Sigmoid colon (tissue), 3 donors: Measurements from ENCODE around the gene PRDM1.

Source experiments
- POLR2A ChIP-seq, 2 donors: fragments of 450-650 bp; IDR thresholded peaks; one replicate each; pipeline ENCODE4 v1.6.1; 2016; ENCODE audit warnings: antibody characterized with exemption in 2 of 2, mild to moderate bottlenecking in 2 of 2, moderate library complexity in 2 of 2
- TF ChIP-seq, protein P1 (sequence below), 4 experiments: fragments of 450-650 bp in 3 of 4; fragments of 200-600 bp in 1 of 4; IDR thresholded peaks; one replicate each; pipeline ENCODE4 v1.5.1; 2016 to 2019; ENCODE audit warnings: antibody characterized with exemption in 4 of 4, mild to moderate bottlenecking in 3 of 4, moderate library complexity in 2 of 4

DNA sequence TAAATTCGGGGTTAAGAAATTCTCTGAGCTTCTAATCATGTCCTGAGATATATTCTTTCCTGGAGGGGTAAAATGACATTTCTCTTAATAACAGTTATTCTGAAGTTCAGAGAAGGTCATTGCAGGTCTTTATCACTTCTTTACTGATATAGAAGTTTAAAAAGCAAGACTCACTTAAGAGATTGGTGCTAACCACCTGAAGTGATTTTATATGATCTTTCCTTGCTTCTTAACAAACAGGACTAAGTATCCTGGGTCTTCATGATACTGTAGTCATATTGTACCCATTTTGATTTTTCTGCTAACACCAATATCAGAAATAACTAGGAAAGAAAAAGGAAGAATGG, 39.3 kb upstream of the PRDM1 start:
- no peak for TF ChIP-seq POLR2A (IDR thresholded peaks at IDR 0.05)
- TF ChIP-seq, protein P1, sequence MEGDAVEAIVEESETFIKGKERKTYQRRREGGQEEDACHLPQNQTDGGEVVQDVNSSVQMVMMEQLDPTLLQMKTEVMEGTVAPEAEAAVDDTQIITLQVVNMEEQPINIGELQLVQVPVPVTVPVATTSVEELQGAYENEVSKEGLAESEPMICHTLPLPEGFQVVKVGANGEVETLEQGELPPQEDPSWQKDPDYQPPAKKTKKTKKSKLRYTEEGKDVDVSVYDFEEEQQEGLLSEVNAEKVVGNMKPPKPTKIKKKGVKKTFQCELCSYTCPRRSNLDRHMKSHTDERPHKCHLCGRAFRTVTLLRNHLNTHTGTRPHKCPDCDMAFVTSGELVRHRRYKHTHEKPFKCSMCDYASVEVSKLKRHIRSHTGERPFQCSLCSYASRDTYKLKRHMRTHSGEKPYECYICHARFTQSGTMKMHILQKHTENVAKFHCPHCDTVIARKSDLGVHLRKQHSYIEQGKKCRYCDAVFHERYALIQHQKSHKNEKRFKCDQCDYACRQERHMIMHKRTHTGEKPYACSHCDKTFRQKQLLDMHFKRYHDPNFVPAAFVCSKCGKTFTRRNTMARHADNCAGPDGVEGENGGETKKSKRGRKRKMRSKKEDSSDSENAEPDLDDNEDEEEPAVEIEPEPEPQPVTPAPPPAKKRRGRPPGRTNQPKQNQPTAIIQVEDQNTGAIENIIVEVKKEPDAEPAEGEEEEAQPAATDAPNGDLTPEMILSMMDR (IDR thresholded peaks at IDR 0.05), result no peak
